Measurements from ENCODE around the gene C6orf136. TPM values are rescaled to one million over a fixed set of nuclear protein-coding genes. Genes with fewer than 3 reads are reported as not detected.
A peak's percentile ranks its signal among the peaks of the same experiment; 100 is the strongest.

C6orf136 gene
- polyA plus RNA-seq, 1 donor (not counting 4 experiments of a cell fraction or from before 2014, with no cell fraction given) = 7.8 TPM

GRCh38 chr6:30616811-30617564, 29.9 kb upstream of the C6orf136 start, which contains the start of gene PPP1R10:
Gene PPP1R10 (minus strand): TSS chr6:30617243. CDS start chr6:30609944, 7,299 bp downstream.
- DNase-seq (ENCODE audit: low read depth, low spot score) (peak; percentile 99), FAIRE-seq (peak; percentile 83)
- Histone ChIP-seq H3K4me2 (ENCODE audit: control insufficient read depth, extremely low read depth, insufficient read depth, low read depth, low read length) (peak within 1 kb of the TSS; percentile 100), H3K9me1 (ENCODE audit: control insufficient read depth, extremely low read depth, insufficient read depth, low read length) (peaks cover 3% of the 10 kb centered on the region), H4K20me1 (ENCODE audit: control insufficient read depth, extremely low read depth, insufficient read depth, low read length) (peaks cover 8% of the 10 kb centered on the region), H3K27ac (ENCODE audit: control insufficient read depth, insufficient read depth, low read length) (peak within 1 kb of the TSS; percentile 97), H3K4me1 (ENCODE audit: control insufficient read depth, extremely low read depth, insufficient read depth, low read length) (peaks cover 24% of the 10 kb centered on the region), H3K4me3 (ENCODE audit: control insufficient read depth in 2 of 3, extremely low read depth in 1 of 3, insufficient read depth in 2 of 3, low read depth in 1 of 3, low read length in 3 of 3) (peak within 1 kb of the TSS; percentile 76 to 89 (median 82)), H3K79me2 (ENCODE audit: control insufficient read depth, insufficient read depth, low read length) (peaks cover 38% of the 10 kb centered on the region), H2AFZ (ENCODE audit: control insufficient read depth, low read length) (peak within 1 kb of the TSS; percentile 79), H3K27me3 (ENCODE audit: control insufficient read depth, extremely low read depth, insufficient read depth, low read length) (no peaks in the 10 kb centered on the region), H3K9me3 (ENCODE audit: control insufficient read depth, low read depth, low read length) (no peaks in the 10 kb centered on the region), H3K9ac (ENCODE audit: control insufficient read depth, extremely low read depth, insufficient read depth, low read length) (peak within 1 kb of the TSS; percentile 98), H3K36me3 (ENCODE audit: control insufficient read depth in 2 of 2, extremely low read depth in 1 of 2, insufficient read depth in 2 of 2, low read length in 2 of 2) (peaks cover 9 to 30% of the 10 kb centered on the region in 2 experiments)
- no peak for TF ChIP-seq EZH2 (IDR thresholded peaks at IDR 0.05; ENCODE audit: low read length)
- TF ChIP-seq, protein P1, sequence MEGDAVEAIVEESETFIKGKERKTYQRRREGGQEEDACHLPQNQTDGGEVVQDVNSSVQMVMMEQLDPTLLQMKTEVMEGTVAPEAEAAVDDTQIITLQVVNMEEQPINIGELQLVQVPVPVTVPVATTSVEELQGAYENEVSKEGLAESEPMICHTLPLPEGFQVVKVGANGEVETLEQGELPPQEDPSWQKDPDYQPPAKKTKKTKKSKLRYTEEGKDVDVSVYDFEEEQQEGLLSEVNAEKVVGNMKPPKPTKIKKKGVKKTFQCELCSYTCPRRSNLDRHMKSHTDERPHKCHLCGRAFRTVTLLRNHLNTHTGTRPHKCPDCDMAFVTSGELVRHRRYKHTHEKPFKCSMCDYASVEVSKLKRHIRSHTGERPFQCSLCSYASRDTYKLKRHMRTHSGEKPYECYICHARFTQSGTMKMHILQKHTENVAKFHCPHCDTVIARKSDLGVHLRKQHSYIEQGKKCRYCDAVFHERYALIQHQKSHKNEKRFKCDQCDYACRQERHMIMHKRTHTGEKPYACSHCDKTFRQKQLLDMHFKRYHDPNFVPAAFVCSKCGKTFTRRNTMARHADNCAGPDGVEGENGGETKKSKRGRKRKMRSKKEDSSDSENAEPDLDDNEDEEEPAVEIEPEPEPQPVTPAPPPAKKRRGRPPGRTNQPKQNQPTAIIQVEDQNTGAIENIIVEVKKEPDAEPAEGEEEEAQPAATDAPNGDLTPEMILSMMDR (optimal IDR thresholded peaks at IDR 0.05 in 1 of 3, IDR thresholded peaks at IDR 0.05 in 1 of 3, conservative IDR thresholded peaks at IDR 0.05 in 1 of 3; ENCODE audit: extremely low read depth in 1 of 3, insufficient read depth in 2 of 3, low read length in 3 of 3) = no peak
- dilution Hi-C loops (cut with MboI; ENCODE audit: extremely low pct_ligation_motif_present, low sequenced_read_pairs) = no loop called here

GRCh38 chr6:30617565-30618269, 29.2 kb upstream of the C6orf136 start, which contains the start of gene MRPS18B:
Gene MRPS18B (plus strand): TSS chr6:30617840. CDS start chr6:30617866, 26 bp downstream.
- peaks cover 4% of the 10 kb centered on the region for H4K20me1 ChIP-seq (ENCODE audit: control insufficient read depth, extremely low read depth, insufficient read depth, low read length)
- H3K4me3 ChIP-seq (ENCODE audit: control insufficient read depth in 2 of 3, extremely low read depth in 1 of 3, insufficient read depth in 2 of 3, low read depth in 1 of 3, low read length in 3 of 3) = peak within 1 kb of the TSS; percentile 76 to 89 (median 82)
- DNase-seq (ENCODE audit: low read depth, low spot score) = peak; percentile 90
- FAIRE-seq = peak; percentile 84
- peaks cover 12 to 33% of the 10 kb centered on the region in 2 experiments for H3K36me3 ChIP-seq (ENCODE audit: control insufficient read depth in 2 of 2, extremely low read depth in 1 of 2, insufficient read depth in 2 of 2, low read length in 2 of 2)
- no peak for TF ChIP-seq EZH2 (IDR thresholded peaks at IDR 0.05; ENCODE audit: low read length)
- TF ChIP-seq, protein P1 (optimal IDR thresholded peaks at IDR 0.05 in 1 of 3, IDR thresholded peaks at IDR 0.05 in 1 of 3, conservative IDR thresholded peaks at IDR 0.05 in 1 of 3; ENCODE audit: extremely low read depth in 1 of 3, insufficient read depth in 2 of 3, low read length in 3 of 3) = no peak
- no peaks in the 10 kb centered on the region for H3K27me3 ChIP-seq (ENCODE audit: control insufficient read depth, extremely low read depth, insufficient read depth, low read length)
- peaks cover 23% of the 10 kb centered on the region for H3K4me1 ChIP-seq (ENCODE audit: control insufficient read depth, extremely low read depth, insufficient read depth, low read length)
- peak within 1 kb of the TSS; percentile 97 for H3K27ac ChIP-seq (ENCODE audit: control insufficient read depth, insufficient read depth, low read length)
- peak within 1 kb of the TSS; percentile 79 for H2AFZ ChIP-seq (ENCODE audit: control insufficient read depth, low read length)
- no peaks in the 10 kb centered on the region for H3K9me3 ChIP-seq (ENCODE audit: control insufficient read depth, low read depth, low read length)
- dilution Hi-C loops (cut with MboI; ENCODE audit: extremely low pct_ligation_motif_present, low sequenced_read_pairs) = no loop called here
- peaks cover 36% of the 10 kb centered on the region for H3K79me2 ChIP-seq (ENCODE audit: control insufficient read depth, insufficient read depth, low read length)
- H3K9me1 ChIP-seq (ENCODE audit: control insufficient read depth, extremely low read depth, insufficient read depth, low read length) = peaks cover 3% of the 10 kb centered on the region
- peak within 1 kb of the TSS; percentile 100 for H3K4me2 ChIP-seq (ENCODE audit: control insufficient read depth, extremely low read depth, insufficient read depth, low read depth, low read length)
- peak within 1 kb of the TSS; percentile 98 for H3K9ac ChIP-seq (ENCODE audit: control insufficient read depth, extremely low read depth, insufficient read depth, low read length)

Measured in keratinocyte (primary cell).